ENCODE results near the gene P2RX7. TPM values are rescaled to one million over a fixed set of nuclear protein-coding genes. Genes with fewer than 3 reads are reported as not detected.
"Not testable (repeated sequence)": the region's sequence is repeated elsewhere in the genome, so short reads cannot be mapped to it uniquely, and the experiment has no call there.

The P2RX7 gene
- total RNA-seq, 1 experiment from 2014 or later: 1.6 TPM

DNA sequence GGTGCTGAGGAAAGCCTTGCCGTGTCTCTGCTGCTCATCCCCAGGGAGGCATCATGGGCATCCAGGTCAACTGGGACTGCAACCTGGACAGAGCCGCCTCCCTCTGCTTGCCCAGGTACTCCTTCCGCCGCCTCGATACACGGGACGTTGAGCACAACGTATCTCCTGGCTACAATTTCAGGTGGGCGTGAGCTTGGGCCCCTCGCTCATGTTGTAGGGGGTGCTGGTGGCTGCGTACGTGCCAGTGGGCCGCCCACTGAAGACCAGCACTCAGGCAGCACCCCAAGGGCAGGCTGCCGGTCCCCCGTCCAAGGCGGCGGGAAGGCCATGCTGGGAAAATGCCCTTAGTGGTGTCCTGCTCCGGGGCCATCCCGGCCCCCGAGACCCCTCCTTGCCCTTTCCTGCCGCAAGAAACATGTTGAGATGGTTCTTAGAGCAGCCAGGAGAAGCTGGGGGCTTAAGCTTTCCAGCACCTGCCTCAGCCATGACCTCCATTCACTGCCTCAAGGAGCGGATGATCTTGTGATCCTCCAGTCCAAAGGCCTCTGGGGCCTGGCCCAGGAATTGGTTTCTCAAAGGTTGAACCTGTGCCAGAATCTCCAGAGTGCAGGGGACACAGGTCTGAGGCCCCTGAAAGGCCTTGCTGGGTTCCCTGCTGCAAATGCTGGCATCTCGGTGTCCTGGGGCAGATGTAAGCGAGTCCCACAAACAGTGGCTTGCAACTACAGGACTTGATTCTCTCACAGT is 96.4 kb downstream of the P2RX7 start:
- H3K4me3 ChIP-seq (ENCODE audit: low read length): no peak overlapping the region
- no peak overlapping the region for H3K9ac ChIP-seq (ENCODE audit: low read length)
- H3K36me3 ChIP-seq (ENCODE audit: low read depth, low read length): 0 out of 2 replicates have a peak, but pooled peaks cover 4% of the 10 kb centered on the region
- H3K4me2 ChIP-seq (ENCODE audit: low read length): no peak overlapping the region
- H4K20me1 ChIP-seq (ENCODE audit: low read length): no peaks in the 10 kb centered on the region
- no peaks in the 10 kb centered on the region for H3K9me2 ChIP-seq (replicated peaks; ENCODE audit: low read length)
- H3K27ac ChIP-seq (ENCODE audit: low read length): peak overlapping the region; percentile 34
- no peaks in the 10 kb centered on the region for H3K79me2 ChIP-seq (ENCODE audit: low read length)
- H2AFZ ChIP-seq (ENCODE audit: low read length): no peak overlapping the region
- TF ChIP-seq EZH2 (IDR thresholded peaks at IDR 0.05; ENCODE audit: low read length, unreplicated experiment) (no peak), CTCF (conservative IDR thresholded peaks at IDR 0.05; ENCODE audit: low read depth, low read length) (no peak), EZH2phosphoT487 (IDR thresholded peaks at IDR 0.05; ENCODE audit: borderline replicate concordance, low read length) (no peak)
- BruUV-seq (replicated peaks): no TSS peak
- no peak for DNase-seq
- peaks cover 22% of the 10 kb centered on the region for H3K4me1 ChIP-seq (ENCODE audit: insufficient read depth, low read length)
- H3K9me3 ChIP-seq (ENCODE audit: low read length): no peaks in the 10 kb centered on the region
- H3F3A ChIP-seq (ENCODE audit: low read length, unreplicated experiment): no peaks in the 10 kb centered on the region
- H3K27me3 ChIP-seq (ENCODE audit: low read length): no peaks in the 10 kb centered on the region
- ChIA-PET CTCF (no interaction called here), POLR2A (ENCODE audit: unreplicated experiment) (no interaction called here)
- no peak for ATAC-seq
- intact Hi-C loops (cut with micrococcal nuclease): no loop called here

DNA sequence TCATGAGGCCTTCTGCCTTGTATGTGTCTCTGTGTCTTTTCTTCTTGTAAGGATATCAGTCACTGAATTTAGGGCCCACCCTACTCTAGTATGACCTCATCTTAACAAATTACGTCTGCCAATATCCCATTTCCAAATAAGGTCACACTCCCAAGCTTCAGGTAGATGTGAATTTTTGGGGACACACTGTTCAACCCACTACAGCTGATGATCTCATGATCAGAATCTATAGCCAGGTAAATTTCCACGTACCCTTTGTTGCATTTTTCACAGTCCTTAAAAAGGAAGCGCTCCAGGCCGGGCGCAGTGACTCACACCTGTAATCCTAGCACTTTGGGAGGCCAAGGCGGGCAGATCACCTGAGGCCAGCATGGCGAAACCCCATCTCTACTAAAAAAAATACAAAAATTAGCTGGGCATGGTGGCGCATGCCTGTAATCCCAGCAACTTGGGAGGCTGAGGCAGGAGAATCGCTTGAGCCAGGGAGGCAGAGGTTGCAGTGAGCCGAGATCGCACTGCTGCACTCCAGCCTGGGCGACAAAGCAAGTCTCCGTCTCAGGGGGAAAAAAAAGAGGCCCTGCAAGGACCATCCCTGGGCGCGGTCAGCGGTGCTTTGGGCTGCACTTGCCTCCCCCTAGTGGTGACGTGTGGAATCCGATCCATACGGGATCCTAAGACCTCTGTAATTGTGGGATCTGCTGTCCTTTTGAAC is 97.3 kb downstream of the P2RX7 start:
- H2AFZ ChIP-seq (ENCODE audit: low read length); H4K20me1 ChIP-seq (ENCODE audit: low read length); BruUV-seq (replicated peaks); H3K36me3 ChIP-seq (ENCODE audit: low read depth, low read length); H3K9me2 ChIP-seq (replicated peaks; ENCODE audit: low read length); POLR2A ChIA-PET (ENCODE audit: unreplicated experiment); H3K9me3 ChIP-seq (ENCODE audit: low read length); H3K79me2 ChIP-seq (ENCODE audit: low read length); H3K27me3 ChIP-seq (ENCODE audit: low read length); H3F3A ChIP-seq (ENCODE audit: low read length, unreplicated experiment); H3K4me3 ChIP-seq (ENCODE audit: low read length): not testable (repeated sequence)
- peak; percentile 90 for TF ChIP-seq CTCF (conservative IDR thresholded peaks at IDR 0.05; ENCODE audit: low read depth, low read length)
- H3K27ac ChIP-seq (ENCODE audit: low read length): peak overlapping the region; percentile 34
- CTCF ChIA-PET: interaction anchor here (0.6 to 0.7 kb wide), 2 partner anchors 108 to 167 kb away, joined by 3 to 5 read pairs; no protein-coding TSS in a partner anchor
- peaks cover 22% of the 10 kb centered on the region for H3K4me1 ChIP-seq (ENCODE audit: insufficient read depth, low read length)
- peak; percentile 84 for ATAC-seq
- DNase-seq: peak; percentile 88
- 0 out of 2 replicates have a peak overlapping the region, but pooled peaks have one; percentile 19 for H3K9ac ChIP-seq (ENCODE audit: low read length)
- peak overlapping the region; percentile 16 for H3K4me2 ChIP-seq (ENCODE audit: low read length)
- intact Hi-C loops (cut with micrococcal nuclease): loop anchor here (1.0 to 2.0 kb wide), 3 partner anchors 97 to 167 kb away; partner anchors contain the start of gene P2RX7

- BruUV-seq (replicated peaks): no TSS peak
- DNase-seq: no peak
- no peak overlapping the region for H3K4me3 ChIP-seq (ENCODE audit: low read length)
- no peaks in the 10 kb centered on the region for H3F3A ChIP-seq (ENCODE audit: low read length, unreplicated experiment)
- ATAC-seq: no peak; the same call in 1 of the 2 replicates
- H3K27me3 ChIP-seq (ENCODE audit: low read length): no peaks in the 10 kb centered on the region
- no peak overlapping the region for H3K9ac ChIP-seq (ENCODE audit: low read length)
- no peak overlapping the region for H2AFZ ChIP-seq (ENCODE audit: low read length)
- TF ChIP-seq EZH2 (IDR thresholded peaks at IDR 0.05; ENCODE audit: low read length, unreplicated experiment): no peak
- no peak for TF ChIP-seq CTCF (conservative IDR thresholded peaks at IDR 0.05; ENCODE audit: low read depth, low read length)
- TF ChIP-seq EZH2phosphoT487 (IDR thresholded peaks at IDR 0.05; ENCODE audit: borderline replicate concordance, low read length): no peak
- H3K4me1 ChIP-seq (ENCODE audit: insufficient read depth, low read length): peaks cover 22% of the 10 kb centered on the region
- no peaks in the 10 kb centered on the region for H4K20me1 ChIP-seq (ENCODE audit: low read length)
- intact Hi-C loops (cut with micrococcal nuclease): loop anchor here (1.0 to 2.0 kb wide), 3 partner anchors 98 to 168 kb away; partner anchors contain the start of gene P2RX7
- ChIA-PET POLR2A (ENCODE audit: unreplicated experiment) (no interaction called here), CTCF (no interaction called here)
- H3K79me2 ChIP-seq (ENCODE audit: low read length): no peaks in the 10 kb centered on the region
- H3K9me2 ChIP-seq (replicated peaks; ENCODE audit: low read length): no peaks in the 10 kb centered on the region
- H3K27ac ChIP-seq (ENCODE audit: low read length): no peak overlapping the region
- H3K4me2 ChIP-seq (ENCODE audit: low read length): no peak overlapping the region
- H3K9me3 ChIP-seq (ENCODE audit: low read length): no peaks in the 10 kb centered on the region
- 0 out of 2 replicates have a peak, but pooled peaks cover 4% of the 10 kb centered on the region for H3K36me3 ChIP-seq (ENCODE audit: low read depth, low read length)
Measured at GRCh38 chr12:121230538-121230907, 97.8 kb downstream of the P2RX7 start.

Measured in PC-3 (cell line).